Fibroblast of skin of left biceps (primary cell): ENCODE measurements around the gene MAT2B.

Experiments
- DNase-seq, 2 experiments: peaks; one replicate each; pipeline ENCODE4 v3.0.0-alpha.2; 2013; ENCODE audit warnings: low read depth in 2 of 2

The MAT2B gene

DNA sequence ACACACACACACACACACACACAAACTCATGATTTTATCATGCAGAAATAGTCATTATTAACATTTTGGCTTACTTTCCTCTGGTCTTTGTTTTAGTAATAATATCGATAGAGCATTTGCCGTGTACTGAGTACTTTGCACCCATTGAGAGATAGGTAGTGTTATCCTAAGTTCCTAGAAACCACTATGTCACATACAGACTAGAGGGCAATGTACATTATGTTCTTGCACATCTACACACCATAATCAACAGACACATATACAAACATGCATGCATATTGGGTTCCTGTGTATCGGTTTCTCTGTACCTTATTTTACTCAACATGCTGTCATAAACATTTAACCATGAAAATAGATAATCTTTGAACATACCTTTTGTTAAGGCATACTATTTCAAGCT, 45.7 kb downstream of the MAT2B start:
- no peak for DNase-seq

DNA sequence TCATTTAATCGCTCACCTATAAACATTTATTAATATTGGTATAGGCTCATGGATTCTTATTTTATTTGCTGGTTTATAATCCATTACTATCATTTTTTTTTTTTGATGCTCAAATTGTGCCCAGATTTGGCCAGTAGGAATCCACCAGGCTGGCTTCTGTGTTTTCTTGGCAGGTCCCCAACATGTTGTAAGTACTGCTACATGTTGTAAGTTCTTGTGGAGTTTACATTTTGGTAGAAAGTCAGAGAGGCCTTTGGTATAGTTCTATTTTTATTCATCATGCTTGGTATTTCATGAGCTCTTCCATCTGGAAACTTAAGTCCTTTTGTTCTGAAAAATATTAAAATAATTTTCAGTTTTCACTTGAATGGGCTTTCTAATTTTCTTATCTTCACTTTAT, 47.1 kb downstream of the MAT2B start:
- DNase-seq, result no peak

DNA sequence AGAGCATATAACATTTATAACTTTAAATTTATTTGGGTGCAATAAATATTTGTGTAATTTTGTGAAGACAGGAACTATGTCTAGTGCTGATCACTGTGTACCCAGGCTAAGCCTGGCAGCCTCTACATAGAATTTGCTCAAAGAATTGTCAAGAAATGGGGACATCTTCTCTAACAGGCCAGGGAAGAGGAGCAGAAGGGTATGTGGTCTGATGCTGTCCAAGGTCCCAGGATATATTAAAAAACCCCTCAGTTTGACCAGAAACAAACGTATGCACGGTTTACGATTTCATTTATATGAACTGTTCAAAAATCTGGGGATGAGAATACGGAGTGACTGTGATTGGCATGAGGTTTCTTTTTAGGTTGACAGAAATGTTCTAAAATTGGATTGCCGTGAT, 55.9 kb downstream of the MAT2B start:
- no peak for DNase-seq

DNA sequence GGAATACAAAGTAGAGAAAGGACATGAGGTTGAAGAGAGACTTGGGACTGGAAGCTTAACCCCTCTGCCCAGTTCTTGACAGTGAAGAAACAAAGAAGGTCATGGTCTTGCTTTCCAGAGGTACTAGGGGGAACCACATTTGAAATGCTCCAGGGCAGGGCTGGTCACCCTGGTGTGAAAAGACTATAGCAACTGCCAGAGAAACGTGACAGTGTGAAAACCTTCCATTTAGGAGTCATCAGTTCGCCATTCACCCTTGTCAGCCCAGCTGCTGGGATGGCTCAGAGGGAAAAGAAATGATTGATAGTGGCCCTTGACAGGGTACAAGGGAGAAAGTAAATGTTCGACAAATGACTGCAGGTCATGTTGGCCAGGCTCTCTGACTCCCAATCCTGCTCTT, 56.7 kb downstream of the MAT2B start:
- DNase-seq, result no peak

DNA sequence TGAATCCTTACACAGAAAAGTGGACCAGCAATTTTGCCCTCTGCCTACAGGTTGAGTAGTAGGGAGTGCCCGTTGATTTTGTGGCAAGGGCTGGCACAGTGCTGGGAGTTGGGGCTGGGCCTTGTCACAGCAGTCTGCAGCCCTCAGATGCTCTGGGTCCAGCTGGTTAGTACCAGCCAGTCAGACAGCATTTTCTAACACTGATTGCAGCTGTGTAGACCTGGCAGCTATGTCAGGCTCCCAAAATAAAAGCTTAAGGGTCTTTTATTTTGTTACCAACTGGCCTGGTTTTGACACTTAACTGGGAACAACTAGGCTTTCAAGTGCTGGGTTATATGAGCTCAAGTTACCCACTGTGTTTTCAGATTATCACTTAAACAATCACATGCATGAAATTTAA, 57.7 kb downstream of the MAT2B start:
- DNase-seq, result no peak

DNA sequence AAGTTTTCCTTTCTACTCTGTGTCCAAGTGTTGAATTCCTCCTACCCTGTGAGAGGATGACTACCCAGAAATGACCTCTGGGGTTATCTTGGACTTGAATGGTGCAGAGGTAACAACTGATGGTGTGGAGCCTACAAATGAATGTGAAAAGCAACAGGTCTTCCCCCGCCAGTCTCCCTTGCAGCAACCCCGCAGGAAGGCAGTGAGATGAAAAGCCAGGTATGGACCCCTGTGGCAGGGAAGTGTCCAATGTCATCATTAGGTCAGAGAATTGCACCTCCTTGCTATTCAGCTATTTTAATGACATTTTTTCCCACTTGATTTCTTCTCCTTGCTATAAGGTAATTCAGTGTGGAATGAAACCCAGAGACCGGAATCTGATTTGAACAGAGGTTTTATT, 58.5 kb downstream of the MAT2B start:
- no peak for DNase-seq

DNA sequence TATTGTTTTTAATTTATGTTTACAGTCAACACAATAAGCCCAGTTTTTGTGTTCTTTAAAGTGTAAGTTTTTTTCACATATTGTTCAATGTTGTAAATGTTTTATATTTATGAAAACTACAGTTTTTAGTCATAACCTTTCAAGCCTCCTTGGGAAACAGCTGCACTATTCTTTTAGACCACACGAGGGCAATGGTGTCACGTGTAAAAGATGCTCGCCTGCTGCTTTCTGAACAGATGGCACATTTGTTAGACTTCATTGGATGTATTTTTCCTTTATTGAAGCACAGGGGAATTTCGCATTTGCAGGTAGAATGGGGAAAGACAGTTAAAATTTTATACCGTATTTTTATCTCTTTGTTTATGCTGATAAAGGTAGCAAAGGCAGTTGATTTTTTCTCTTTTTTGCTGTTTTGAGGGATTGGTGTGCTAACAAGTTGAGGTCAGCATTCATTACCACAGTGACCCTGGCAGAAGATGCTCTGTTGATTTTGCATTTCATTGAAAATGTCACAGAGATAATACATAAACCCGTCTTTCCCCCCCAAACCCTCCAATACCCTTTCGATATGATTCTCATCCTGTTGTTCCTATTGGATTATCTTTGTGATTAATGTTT, 59.0 kb downstream of the MAT2B start:
- DNase-seq, result no peak

DNA sequence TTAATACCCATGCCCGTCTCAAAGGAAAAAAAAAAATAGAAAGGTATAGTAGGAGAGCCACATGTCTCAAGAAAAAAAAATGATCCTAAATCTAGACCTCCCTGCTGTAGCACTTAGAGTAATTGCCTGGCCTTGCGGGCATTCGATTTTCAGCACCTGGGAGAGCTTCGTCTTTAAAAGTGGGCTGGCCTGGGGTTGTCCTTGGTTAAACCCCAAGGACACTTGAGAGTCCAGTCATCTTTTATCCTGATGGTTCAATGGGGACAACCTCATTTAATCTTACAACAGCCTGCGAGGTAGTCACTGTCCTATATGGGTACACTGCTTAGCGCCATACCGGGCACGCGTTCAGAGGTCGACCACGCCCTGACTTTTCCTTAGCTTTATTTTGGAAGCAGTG, 60.1 kb downstream of the MAT2B start:
- no peak for DNase-seq

DNA sequence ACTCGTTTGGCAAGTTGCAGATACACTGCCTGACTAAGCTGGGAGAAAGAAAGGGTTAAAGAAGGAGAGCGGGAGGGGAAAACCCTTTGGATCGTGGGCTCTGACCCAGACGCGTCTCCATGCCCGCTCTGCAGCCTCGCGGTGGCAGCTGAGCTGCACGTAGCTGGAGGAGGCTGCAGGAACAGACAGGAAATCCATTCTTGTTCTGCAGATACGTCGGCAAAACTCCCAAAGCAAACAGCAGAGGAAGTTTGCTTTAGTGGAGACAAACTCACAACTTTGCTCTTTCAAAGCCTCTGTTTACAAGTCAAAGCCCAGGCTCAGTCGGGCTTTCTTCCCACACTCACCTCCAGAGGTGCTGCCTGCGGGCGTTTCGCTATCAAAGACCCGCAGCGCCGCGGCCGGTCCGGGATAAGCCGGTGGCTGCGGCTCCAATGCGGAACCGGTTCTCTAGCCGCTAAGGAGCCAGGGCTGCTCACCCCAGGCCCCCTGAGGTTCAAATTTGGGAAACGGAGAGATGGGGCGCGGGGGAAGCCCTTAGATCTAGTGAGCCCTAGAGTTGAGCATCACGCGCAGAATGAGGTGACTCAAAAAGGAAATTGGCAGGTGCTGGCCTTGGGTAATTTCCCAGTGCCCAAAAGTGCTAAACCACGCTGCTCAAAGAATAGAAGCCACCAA, 60.7 kb downstream of the MAT2B start:
- DNase-seq, result no peak

DNA sequence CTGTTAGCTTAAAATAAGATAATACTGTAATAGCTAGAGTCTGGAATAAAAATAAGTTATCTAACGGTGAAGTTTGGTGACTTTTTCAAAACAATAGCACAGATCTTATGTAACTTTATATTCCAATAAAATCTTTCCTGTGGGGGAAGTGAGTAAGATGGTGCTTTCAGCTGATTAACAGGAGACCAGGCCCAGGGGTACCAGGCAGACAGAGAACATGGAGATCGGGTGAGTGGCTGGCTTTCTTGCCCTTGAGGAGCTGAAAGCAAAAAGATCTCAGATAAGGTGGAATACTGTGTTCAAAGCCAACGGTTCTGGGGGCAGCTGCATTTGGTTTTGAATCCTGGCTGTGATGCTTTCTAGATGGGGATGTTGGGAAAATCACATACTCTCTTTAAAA, 61.3 kb downstream of the MAT2B start:
- no peak for DNase-seq

DNA sequence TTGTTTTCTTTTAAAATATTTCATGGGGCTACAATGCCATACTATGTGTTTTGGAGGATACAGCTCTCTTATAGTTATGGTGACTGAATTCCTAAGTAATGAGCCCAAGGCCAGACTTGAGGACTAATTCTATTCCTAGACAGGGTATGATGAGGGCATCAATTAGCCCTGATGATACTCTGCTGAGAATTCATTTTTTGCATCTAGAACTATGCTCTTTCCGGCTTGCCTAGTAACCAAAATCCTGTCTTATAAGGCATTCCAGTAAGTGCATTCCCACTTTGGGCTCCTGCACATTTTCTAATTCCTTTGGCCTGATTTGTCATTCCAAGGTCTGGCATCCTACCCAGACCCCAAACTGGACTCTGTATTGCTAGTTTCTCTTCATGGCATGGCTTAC, 62.4 kb downstream of the MAT2B start:
- no peak for DNase-seq
